IPS DF 6.9 (cell line): ENCODE results near the gene MVB12B.
"Not testable (repeated sequence)": the region's sequence is repeated elsewhere in the genome, so short reads cannot be mapped to it uniquely, and the experiment has no call there.

ENCODE experiments used
- DNase-seq: peaks from one replicate; pipeline ENCODE4 v3.0.0-alpha.2; 2013; ENCODE audit warnings: low read depth, low spot score
- H3K27ac ChIP-seq: one replicate; pipeline ENCODE4 v1.5.1; 2013; ENCODE audit warnings: low read length, control low read depth
- H3K27me3 ChIP-seq: 2 replicates; pipeline ENCODE4 v1.6.1; 2013; ENCODE audit warnings: mild to moderate bottlenecking, low read length; ENCODE audit not compliant: control insufficient read depth, insufficient read depth
- H3K36me3 ChIP-seq: 2 replicates; pipeline ENCODE4 v1.6.1; 2013; ENCODE audit warnings: low read length; ENCODE audit not compliant: control insufficient read depth, insufficient read depth
- H3K4me1 ChIP-seq: 2 replicates; pipeline ENCODE4 v1.6.1; 2013; ENCODE audit warnings: low read length; ENCODE audit not compliant: control insufficient read depth, insufficient read depth
- H3K4me3 ChIP-seq: 2 replicates; pipeline ENCODE4 v1.5.1; 2013; ENCODE audit warnings: mild to moderate bottlenecking, low read length
- H3K9me3 ChIP-seq: 2 replicates; pipeline ENCODE4 v1.6.1; 2013; ENCODE audit warnings: low read length, inconsistent platforms; ENCODE audit not compliant: control insufficient read depth, insufficient read depth
- WGBS: extraction: QIAGEN DNeasy Blood & Tissue Kit; methylation state at CpG from one replicate; pipeline ENCODE4 v1.1.7; 2013; ENCODE audit warnings: mixed read lengths, missing lambda C conversion rate; ENCODE audit not compliant: insufficient read length, insufficient coverage; 5-methylcytosine and 5-hydroxymethylcytosine counted together

The MVB12B gene, protein sequence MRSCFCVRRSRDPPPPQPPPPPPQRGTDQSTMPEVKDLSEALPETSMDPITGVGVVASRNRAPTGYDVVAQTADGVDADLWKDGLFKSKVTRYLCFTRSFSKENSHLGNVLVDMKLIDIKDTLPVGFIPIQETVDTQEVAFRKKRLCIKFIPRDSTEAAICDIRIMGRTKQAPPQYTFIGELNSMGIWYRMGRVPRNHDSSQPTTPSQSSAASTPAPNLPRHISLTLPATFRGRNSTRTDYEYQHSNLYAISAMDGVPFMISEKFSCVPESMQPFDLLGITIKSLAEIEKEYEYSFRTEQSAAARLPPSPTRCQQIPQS

DNA sequence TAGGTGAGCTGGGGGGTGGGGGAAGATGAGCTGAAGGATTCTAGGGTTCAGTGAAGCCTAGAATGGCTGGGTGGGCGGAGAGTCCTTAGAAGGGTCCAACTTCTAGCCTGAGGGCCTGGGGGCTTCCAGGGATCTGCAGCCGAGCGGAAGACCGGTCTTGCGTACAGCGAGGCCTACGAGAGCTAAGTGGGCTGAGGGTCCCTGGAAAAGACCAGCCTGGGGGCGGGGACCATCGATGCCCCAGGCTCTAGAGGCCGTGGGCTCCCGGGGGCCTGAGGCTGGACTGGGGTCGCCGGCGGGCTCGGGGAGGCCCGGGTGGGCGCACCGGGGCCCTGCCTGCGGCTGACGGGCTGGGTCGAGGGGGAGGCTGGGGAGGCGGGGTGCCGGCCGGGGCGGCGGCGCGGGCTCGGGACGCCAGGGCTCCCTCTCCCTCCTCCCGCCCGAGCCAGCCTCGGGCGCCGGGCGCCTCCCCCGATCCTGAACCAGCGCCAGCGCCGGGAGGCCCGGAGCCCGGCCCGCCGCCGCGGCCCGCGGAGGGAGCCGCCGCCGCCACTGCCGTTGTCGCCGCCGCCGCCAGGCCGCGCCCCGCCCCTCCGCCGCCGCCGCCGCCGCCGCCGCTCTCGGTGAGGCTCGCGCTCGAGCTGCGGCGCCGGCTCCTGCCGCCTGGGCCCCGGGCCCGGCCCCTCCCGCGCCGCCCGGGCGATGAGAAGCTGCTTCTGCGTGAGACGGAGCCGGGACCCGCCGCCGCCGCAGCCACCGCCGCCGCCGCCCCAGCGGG is at the start of gene MVB12B:
MVB12B (plus strand) TSS at position 602 of the 778 bp plus-strand sequence; CDS start at position 703, 101 bp downstream.
- Histone ChIP-seq H3K4me1 (peaks cover 2% of the 10 kb centered on the region; the same call in 1 of the 2 replicates), H3K27me3 (no peaks in the 10 kb centered on the region), H3K9me3 (no peaks in the 10 kb centered on the region), H3K36me3 (no peaks in the 10 kb centered on the region), H3K27ac (no peak within 1 kb of the TSS), H3K4me3 (peak within 1 kb of the TSS; percentile 17; the same call in 1 of the 2 replicates)
- WGBS = no CpG with 5 or more reads among the region's 94 CpGs
- DNase-seq = no peak

DNA sequence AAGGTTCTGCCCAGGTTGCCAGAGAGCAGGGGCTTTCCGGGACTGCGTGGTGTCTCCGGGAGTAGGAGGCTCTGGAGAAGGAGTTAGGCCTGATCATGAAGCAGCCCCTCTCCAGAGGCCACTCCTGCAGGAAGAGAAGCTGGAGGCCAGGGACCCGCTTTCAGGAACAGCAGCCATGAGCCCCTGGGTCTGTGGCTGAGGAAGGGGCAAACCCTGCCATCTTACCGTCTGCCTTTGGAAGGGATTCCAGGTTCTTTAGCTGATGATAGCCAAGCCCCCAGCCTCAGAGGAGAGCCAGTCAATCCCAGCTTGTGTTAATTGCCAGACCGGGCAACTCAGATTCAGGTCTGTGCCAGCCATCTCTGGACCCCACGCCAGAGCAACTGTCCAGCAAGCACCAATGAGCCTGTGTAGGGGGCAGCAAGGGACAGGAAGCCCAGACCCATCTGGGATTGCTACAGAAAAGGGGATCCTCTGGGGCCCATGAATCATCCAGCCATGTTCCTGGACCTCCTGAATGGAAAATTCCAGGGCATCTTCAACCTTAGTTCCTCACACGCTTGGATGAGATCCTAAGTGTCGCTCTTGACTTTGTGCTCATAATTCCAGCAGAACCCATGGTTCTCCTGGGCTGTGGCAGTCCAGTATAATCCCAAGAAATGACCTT is 42.7 kb upstream of the MVB12B start:
- H3K9me3 ChIP-seq = no peaks in the 10 kb centered on the region
- WGBS = no CpG with 5 or more reads among the region's 9 CpGs
- H3K27ac ChIP-seq = no peak overlapping the region
- no peaks in the 10 kb centered on the region for H3K36me3 ChIP-seq
- no peak for DNase-seq
- H3K27me3 ChIP-seq = no peaks in the 10 kb centered on the region
- H3K4me3 ChIP-seq = no peak overlapping the region
- no peaks in the 10 kb centered on the region for H3K4me1 ChIP-seq

DNA sequence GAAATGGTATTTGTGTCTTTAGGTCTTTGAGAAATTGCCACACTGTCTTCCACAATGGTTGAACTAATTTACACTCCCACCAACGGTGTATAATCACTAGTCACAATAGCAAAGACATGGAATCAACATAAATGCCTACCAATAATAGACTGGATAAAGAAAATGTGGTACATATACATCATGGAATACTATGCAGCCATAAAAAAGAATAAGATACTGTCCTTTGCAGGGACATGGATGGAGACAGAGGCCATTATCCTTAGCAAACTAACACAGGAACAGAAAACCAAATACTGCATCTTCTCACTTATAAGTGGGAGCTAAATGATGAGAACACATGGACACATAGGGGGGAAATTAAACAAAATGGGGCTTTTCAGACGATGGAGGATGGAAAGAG is 41.0 kb upstream of the MVB12B start:
- H3K4me3 ChIP-seq = not testable (repeated sequence)
- WGBS = no CpG with 5 or more reads among the region's 2 CpGs

DNA sequence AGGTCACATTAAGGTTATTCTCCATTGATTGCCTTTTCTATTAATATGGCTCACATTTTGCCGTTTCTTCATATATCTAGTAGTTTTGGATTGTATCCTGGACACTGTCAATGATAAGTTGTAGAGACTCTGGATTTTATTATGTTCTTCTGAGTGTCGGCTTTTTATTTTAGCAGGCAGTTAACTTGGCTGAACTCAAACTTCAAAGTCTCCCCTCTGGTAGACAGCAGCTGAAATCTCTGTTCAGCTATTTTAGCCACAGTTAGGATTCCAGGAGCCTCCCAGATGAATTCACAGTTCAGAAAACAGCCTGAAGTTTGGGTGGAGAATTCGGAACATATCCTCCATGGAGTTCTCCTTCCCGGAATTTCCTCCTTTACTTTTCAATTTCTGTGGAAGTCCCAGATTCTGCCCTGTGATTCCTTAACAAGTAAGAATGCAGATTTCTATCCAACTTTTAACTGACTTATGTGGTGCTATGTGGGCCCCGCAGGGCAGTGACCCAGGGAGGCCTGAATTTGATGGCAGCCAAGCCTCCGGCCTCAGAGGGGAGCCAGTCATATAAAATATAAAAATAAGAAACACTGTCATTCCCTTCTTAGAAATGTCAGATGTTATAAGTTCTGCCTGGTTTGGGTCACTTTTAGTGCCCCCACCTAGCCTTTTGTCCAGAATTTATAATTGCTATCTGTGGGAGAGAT is 39.3 kb upstream of the MVB12B start:
- no peaks in the 10 kb centered on the region for H3K27me3 ChIP-seq
- H3K4me3 ChIP-seq = no peak overlapping the region
- WGBS = no CpG with 5 or more reads among the region's 6 CpGs
- no peaks in the 10 kb centered on the region for H3K36me3 ChIP-seq
- no peaks in the 10 kb centered on the region for H3K9me3 ChIP-seq
- H3K4me1 ChIP-seq = no peaks in the 10 kb centered on the region
- no peak for DNase-seq
- no peak overlapping the region for H3K27ac ChIP-seq

More for the DNA sequence above, 41.0 kb upstream of the MVB12B start:
- H3K27me3 ChIP-seq, H3K4me1 ChIP-seq, DNase-seq, H3K27ac ChIP-seq, H3K36me3 ChIP-seq, H3K9me3 ChIP-seq: not testable (repeated sequence)

DNA sequence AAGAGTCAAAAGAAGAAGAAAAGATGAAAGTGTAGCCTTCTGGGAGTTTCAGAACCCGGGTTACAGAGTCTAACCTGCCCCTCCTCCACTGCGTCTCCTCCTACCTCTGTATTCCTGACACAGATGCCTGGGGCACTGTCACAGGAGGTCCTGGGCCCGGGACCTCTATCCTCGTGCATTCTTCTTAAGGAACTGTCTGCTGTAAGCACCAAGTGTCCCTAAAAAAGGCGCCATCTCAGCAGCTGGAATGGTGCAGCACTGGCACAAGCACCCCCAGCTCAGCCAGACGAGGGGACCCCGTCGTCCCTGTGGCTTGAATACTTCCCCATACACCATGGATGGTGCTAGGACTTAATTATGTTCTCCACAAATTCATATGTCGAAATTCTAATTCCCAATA is 35.8 kb upstream of the MVB12B start:
- no peak overlapping the region for H3K4me3 ChIP-seq
- DNase-seq = no peak
- H3K9me3 ChIP-seq = no peaks in the 10 kb centered on the region
- H3K27ac ChIP-seq = no peak overlapping the region
- H3K27me3 ChIP-seq = no peaks in the 10 kb centered on the region
- no peaks in the 10 kb centered on the region for H3K4me1 ChIP-seq
- no CpG with 5 or more reads among the region's 9 CpGs for WGBS
- no peaks in the 10 kb centered on the region for H3K36me3 ChIP-seq

DNA sequence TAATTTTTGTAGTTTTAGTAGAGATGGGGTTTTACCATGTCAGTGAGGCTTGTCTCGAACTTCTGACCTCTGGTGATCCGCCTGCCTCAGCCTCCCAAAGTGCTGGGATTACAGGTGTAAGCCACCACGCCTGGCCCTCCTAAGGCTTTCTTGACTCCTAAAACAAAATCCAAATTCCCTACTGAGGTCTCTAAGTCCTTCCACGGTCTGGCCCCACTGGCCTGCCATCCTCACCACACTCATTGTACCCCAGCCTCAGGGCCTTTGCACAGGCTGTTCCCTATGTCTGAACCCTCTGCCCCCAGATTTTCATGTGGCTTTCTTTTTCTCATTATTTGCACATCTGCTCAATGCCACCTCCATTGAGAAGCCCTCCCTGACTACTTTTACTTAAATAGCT is 34.7 kb upstream of the MVB12B start:
- H3K4me1 ChIP-seq = no peaks in the 10 kb centered on the region
- H3K27ac ChIP-seq = no peak overlapping the region
- H3K27me3 ChIP-seq = no peaks in the 10 kb centered on the region
- no peaks in the 10 kb centered on the region for H3K36me3 ChIP-seq
- no peak overlapping the region for H3K4me3 ChIP-seq
- DNase-seq = no peak
- H3K9me3 ChIP-seq = no peaks in the 10 kb centered on the region
- WGBS = no CpG with 5 or more reads among the region's 4 CpGs

DNA sequence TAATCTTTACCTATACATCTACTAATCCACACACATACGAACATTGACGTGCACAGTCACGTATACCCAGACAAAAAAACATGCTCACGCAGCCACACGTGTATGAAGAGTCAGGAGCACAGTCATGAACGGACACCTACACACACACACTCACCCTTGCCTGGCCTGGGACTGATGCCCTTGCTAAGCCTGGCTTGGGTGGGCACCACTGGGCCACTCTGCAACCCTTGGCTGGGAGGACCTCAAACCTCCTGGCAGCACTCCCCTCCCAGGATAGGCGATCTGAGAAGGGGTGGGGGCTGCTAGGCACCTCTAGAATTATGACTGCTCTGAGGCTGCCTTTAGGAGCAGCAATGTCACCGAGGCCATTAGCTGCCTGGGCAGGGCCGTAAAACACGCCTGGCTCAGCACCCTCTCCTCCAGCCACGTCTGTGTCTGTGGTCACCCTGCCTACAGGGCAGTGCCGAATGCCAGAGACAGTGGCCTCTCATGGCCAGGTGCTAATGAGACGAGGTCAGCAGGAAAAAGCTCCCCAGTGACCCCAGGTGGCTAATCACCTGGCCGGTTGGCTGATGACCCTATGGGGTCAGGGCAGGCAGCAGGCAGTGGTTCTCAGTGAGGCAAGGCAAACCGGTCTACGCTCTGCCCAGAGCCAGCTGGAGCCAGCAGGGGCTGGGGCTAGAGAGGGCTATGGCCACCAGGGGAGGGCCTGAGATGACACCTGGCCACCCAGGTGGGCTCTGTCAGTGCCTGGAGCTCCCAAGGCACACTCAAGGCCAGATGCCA is 33.7 kb upstream of the MVB12B start:
- Histone ChIP-seq H3K4me3 (no peak overlapping the region), H3K27ac (no peak overlapping the region), H3K27me3 (no peaks in the 10 kb centered on the region), H3K9me3 (no peaks in the 10 kb centered on the region), H3K36me3 (no peaks in the 10 kb centered on the region), H3K4me1 (no peaks in the 10 kb centered on the region)
- DNase-seq = no peak
- WGBS = 100% methylated on average over 4 of the region's 16 CpGs

DNA sequence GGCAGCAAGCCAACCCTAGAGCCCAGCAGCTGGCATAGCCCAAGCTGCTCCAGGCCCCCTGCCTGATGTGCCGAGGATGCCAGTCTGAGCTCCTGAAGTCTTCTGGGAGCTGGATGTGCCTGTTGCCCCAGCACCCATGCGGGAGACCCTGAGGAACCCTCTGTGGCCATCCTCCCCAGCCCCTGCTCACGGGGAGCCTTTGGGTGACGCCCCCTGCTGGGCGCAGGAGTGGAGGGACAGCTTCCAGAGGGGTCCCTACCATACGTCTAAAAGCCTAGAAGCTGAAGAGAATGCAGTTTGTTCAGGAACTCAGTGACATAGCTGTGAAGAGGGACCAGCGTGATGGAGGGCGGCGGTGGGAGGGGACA is 33.1 kb upstream of the MVB12B start:
- Histone ChIP-seq H3K9me3 (no peaks in the 10 kb centered on the region), H3K4me1 (no peaks in the 10 kb centered on the region), H3K27ac (no peak overlapping the region), H3K27me3 (no peaks in the 10 kb centered on the region), H3K4me3 (no peak overlapping the region), H3K36me3 (no peaks in the 10 kb centered on the region)
- no peak for DNase-seq
- WGBS = no CpG with 5 or more reads among the region's 9 CpGs

DNA sequence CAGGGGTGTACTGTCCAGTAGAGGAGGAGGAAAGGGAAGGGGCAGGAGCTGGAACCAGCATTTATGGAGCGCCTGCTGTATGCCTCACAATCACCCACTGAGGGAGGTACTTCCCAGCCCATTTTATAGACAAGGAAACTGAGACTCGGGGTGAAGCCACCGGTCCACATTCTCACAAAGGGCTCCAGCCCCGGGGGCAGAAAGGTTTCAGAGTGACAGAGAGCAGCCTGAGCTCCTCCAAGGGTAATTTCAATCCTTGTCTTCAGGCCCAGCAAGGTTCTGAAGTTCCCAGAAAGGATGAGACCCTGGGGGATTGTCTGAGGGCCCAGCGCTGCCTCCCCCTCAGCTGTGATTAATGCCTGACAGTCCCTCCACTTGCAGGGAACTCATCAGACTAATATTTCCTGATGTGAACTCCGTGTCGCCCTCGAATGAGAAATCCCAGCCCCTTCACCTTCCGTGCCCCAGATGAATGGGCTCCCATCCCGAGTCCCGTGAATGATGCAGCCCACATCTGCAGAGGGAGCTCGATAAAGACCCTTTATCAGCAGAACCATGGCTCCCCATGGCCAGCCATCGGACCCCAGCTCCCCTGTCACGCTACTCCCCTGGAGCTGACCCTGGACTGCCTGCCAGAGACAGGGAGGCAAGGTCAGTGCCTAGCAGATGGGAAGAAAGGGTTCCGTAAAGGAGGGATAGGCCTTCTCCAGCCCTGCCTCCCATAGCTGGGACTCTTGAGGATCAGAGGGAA is 32.1 kb upstream of the MVB12B start:
- Histone ChIP-seq H3K4me3 (no peak overlapping the region), H3K27ac (no peak overlapping the region), H3K9me3 (no peaks in the 10 kb centered on the region), H3K4me1 (no peaks in the 10 kb centered on the region), H3K36me3 (no peaks in the 10 kb centered on the region), H3K27me3 (no peaks in the 10 kb centered on the region)
- WGBS = no CpG with 5 or more reads among the region's 15 CpGs
- DNase-seq = no peak
